Stimulated activated CD8-positive, alpha-beta memory T cell treated with anti-CD3 and anti-CD28 coated beads, Interleukin-7, amount 100 ng/mL, for 48 hours (primary cell): Measurements from ENCODE around the gene CAND2.
"Not testable (repeated sequence)": the region's sequence is repeated elsewhere in the genome, so short reads cannot be mapped to it uniquely, and the experiment has no call there.

Source experiments
- DNase-seq, 2 donors: peaks; one replicate each; pipeline ENCODE4 v3.0.0-alpha.2; 2020; ENCODE audit warnings: low read depth in 1 of 2; ENCODE audit errors: extremely low read depth in 1 of 2

CAND2 gene

GRCh38 chr3:12852201-12852600 is 55.7 kb downstream of the CAND2 start:
- no peak for DNase-seq

GRCh38 chr3:12853847-12854246 is 57.4 kb downstream of the CAND2 start:
- DNase-seq, result not testable (repeated sequence)

- DNase-seq, result no peak
Measured at GRCh38 chr3:12854565-12854964, 58.1 kb downstream of the CAND2 start.

GRCh38 chr3:12856626-12857025 is 60.1 kb downstream of the CAND2 start:
- DNase-seq, result no peak

GRCh38 chr3:12859840-12860239 is 63.4 kb downstream of the CAND2 start:
- DNase-seq, result no peak

GRCh38 chr3:12861611-12862010 is 65.1 kb downstream of the CAND2 start:
- DNase-seq, result no peak

- DNase-seq, result no peak
Measured at GRCh38 chr3:12862387-12862786, 65.9 kb downstream of the CAND2 start.

- DNase-seq, result no peak
Measured at GRCh38 chr3:12865271-12865670, 68.8 kb downstream of the CAND2 start.

GRCh38 chr3:12866836-12867235 is 70.4 kb downstream of the CAND2 start:
- no peak for DNase-seq

GRCh38 chr3:12868039-12869034 is 71.9 kb downstream of the CAND2 start:
- DNase-seq, result peak in 1 of 2 donors; percentile 27

- peak in 1 of 2 donors; percentile 32 for DNase-seq
Measured at GRCh38 chr3:12869035-12869621, 72.6 kb downstream of the CAND2 start.

GRCh38 chr3:12870942-12871341 is 74.5 kb downstream of the CAND2 start:
- no peak for DNase-seq

- DNase-seq, result no peak
Measured at GRCh38 chr3:12871404-12871983, 75.0 kb downstream of the CAND2 start.

GRCh38 chr3:12875857-12876836 is 79.7 kb downstream of the CAND2 start:
- peak in 1 of 2 donors; percentile 0 for DNase-seq

GRCh38 chr3:12877040-12877439 is 80.6 kb downstream of the CAND2 start:
- no peak for DNase-seq

- DNase-seq, result no peak
Measured at GRCh38 chr3:12878141-12878574, 81.7 kb downstream of the CAND2 start.

GRCh38 chr3:12878758-12879157 is 82.3 kb downstream of the CAND2 start:
- DNase-seq, result not testable (repeated sequence)

GRCh38 chr3:12879191-12879815 is 82.8 kb downstream of the CAND2 start:
- no peak for DNase-seq

GRCh38 chr3:12881858-12882257 is 85.4 kb downstream of the CAND2 start:
- not testable (repeated sequence) for DNase-seq
